Activated CD8-positive, alpha-beta memory T cell treated with anti-CD3 and anti-CD28 coated beads, Interleukin-2, amount 50 U/mL, for 24 hours (primary cell): ENCODE measurements around the gene IGFBP7.
"Not testable (repeated sequence)": the region's sequence is repeated elsewhere in the genome, so short reads cannot be mapped to it uniquely, and the experiment has no call there.

Experiments used
- DNase-seq: peaks from one replicate; pipeline ENCODE4 v3.0.0-alpha.2; 2020; ENCODE audit errors: extremely low read depth

Gene IGFBP7

GRCh38 chr4:57071326-57071725 is 38.9 kb downstream of the IGFBP7 start:
- DNase-seq: no peak

- no peak for DNase-seq
Measured at GRCh38 chr4:57070461-57070860, 39.7 kb downstream of the IGFBP7 start.

GRCh38 chr4:57068237-57068981 is 41.8 kb downstream of the IGFBP7 start:
- no peak for DNase-seq

DNA sequence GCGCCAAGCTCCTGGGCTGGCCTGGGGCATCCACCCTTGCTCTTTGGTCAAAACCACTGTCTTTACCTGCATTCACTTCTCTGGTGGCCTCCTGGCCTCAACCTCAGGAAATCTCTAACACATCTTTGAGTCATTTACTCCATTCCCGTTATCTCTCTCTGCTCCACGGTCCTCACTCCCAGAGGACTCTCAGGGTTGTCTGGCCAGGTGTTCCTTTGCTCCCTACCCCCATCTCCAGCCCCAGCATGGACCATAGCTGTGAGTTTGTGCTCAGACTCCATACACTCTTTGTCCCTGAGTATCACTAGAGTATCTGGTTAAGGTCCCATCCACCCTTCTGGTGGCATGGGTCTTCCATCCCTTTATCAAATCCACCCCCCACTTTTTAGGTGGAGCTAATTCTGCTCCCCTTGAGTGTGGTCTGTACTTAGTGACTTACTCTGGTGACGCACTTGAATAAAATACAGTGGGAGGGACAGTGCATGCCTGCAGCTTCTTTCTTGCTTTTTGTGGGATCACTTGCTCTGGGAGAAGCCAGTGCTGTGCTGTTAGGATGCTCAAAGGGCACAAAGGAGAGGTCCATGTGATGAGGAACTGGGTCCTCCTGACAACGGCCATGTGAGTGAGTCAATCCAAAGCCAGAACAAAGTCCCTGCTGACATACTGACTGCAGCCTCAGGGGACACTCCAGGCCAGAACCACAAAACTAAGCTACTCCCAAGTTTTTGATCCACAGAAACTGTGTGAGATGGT is 44.3 kb downstream of the IGFBP7 start:
- DNase-seq: no peak

DNA sequence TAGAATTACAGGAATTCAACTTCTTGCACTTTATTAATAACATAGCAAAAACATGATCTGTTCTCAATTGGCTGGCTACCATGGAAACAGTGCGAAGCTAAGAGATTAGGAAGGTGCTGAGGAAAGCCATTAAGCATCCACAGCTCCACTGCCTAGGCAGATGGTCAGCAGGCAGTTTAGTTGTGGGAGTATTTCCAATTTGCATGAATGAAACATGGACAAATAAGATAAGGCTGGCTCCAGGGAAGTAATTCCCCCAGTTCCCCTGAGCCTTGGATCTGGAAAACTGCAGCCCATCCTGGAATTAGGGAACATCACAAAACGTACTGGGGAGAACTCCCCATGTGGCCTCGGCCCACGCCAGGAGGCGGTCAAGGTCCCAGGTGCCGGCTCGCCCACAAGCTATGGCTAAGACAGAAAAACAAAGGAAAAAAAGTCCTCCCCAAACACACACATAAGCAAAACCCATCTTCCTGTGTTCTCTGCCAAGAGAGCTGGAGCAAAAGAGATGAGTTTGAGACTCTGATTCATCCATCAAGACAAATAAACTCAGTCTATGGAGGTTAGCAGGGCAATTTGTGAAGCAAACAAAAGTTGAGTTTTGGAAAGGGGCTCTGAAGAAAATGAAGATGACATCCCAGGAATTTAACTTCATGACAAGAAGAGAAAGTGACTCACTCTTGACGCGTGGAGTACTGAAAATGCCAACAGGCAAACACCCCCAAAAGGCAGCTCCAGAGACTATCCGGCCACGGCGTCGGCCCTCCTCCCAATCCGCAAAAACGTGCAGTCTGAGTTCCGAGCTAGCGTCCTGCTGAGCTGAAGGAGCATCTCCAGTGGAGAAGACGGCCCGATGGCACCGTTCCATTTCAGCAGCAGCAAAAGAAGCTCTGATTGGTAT is 45.1 kb downstream of the IGFBP7 start:
- no peak for DNase-seq

GRCh38 chr4:57064120-57064519 is 46.1 kb downstream of the IGFBP7 start:
- DNase-seq: no peak

- no peak for DNase-seq
Measured at GRCh38 chr4:57063518-57063917, 46.7 kb downstream of the IGFBP7 start.

GRCh38 chr4:57061395-57061794 is 48.8 kb downstream of the IGFBP7 start:
- no peak for DNase-seq

DNA sequence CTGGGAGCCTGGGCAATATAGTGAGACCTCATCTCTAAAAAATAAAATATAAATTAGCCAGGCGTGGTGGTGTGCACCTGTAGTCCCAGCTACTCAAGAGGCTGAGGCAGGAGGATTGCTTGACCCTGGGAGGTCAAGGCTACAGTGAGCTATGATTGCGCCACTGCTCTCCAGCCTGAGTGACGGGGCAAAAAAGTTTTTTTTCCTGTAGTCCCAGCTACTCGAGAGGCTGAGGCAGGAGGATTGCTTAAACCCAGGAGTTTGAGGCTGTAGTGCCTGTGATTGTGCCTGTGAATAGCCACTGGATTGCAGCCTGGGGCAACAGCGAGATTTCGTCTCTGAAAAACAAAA is 49.5 kb downstream of the IGFBP7 start:
- DNase-seq: not testable (repeated sequence)

DNA sequence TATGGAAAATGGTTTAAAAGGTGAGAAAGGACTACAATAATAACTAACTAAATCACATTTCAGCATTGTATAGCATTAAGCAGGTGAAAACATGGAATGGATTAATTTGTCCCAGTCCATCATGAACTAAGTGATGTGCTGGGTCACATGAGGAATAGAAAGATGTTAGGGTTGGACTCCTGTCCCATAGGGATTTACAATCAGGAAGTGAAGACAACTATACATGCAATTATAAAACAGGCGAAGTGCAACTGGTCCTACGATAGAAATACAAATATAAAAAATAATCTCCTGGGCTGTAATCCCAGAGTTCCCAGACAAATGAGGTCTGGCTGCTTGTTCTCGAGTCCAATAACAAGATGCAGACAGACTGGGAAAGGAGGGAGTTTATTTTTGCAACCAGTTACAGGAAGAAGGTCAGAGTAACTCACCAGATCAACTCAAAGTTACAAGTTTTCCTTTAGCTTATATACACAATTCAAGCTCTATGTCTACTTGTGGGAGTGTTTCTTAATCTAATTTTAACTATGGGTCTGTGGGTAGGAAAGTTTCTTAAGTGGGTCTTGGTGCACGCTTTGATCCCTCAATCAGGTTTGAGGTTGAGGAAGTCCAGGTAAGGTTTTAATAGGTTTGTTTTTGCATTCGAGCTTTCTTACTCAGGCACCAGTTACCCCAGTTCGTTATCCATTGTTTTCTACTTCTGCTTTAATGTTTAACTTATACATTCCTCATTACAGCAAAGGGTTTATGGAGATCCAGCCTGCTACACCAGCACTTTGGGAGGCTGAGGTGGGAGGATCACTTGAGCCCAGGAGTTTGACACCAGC is 50.1 kb downstream of the IGFBP7 start:
- no peak for DNase-seq

DNA sequence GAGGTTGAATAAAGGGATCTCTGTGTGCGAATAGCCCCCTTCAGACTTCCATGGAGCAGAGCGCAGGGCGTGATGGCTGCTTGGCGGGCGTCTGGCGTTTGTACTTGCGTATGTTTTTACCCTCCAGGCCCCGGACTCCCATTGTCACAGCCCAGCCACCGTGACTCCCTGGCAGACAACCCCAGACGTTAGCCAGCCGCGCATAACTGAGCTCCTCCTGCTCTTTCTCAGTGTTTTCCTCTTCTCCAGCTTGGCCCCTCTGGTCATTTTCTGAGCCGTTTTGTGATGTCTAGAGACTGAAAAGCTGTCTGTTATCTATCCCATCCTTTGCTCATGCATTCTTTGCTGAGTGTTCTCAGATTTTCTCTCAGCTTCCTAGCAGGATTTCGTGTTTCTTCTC is 54.3 kb downstream of the IGFBP7 start:
- no peak for DNase-seq

DNA sequence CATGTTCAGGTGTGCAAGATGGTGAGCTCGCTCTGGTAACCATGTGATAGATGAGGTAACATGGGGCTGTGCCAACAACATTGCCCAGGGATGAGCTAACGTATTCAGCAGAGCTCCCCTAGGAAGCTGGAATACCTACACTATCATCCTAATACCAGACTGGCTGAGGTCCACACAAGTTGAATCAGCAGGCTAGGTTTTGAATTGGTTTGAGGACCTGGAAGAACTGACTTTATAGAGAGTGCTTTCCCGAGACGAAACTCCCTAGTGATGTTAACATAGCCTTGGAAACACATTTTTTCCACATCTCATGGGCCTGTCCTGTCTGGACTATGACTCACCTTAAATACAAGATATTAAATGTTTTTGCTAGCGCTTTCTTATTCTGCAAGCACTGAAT is 56.7 kb downstream of the IGFBP7 start:
- DNase-seq: no peak

DNA sequence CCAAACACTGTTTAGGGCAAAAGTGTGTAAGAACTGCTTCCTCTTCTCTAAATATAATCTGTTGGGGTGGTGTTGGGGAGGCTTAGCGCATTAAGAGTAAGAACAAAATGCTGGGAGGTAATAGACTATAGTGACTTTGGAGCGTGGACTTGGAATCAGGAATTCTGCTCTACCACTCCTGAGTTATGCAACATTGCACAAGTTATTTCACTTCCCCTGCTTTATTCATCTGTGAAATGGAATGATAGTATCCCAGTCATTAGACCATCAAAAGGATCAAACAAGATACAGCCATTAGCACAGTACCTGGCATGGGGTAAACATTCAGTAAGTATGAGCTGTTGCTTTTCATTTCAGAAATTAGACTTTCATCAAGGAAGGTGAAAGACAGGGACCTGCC is 58.7 kb downstream of the IGFBP7 start:
- no peak for DNase-seq

DNA sequence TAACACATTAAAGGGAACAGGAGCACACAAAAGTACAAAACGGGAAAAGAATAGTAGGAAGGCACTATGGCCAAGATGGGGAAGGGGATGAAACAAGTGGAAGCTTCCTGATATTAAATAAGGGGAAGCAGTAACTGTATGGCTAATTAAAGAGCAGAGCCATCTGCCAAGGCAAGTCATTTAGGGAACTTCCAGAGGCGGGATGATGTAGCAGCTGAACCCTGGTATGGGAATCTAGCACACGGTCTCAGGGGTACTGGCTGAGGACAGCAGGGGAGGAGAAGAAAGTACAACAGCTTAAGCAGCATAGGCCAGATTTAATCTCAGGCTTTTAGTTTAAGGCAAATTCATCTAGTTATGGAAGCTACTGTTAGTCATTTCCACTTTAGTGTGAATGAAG is 59.1 kb downstream of the IGFBP7 start:
- no peak for DNase-seq

DNA sequence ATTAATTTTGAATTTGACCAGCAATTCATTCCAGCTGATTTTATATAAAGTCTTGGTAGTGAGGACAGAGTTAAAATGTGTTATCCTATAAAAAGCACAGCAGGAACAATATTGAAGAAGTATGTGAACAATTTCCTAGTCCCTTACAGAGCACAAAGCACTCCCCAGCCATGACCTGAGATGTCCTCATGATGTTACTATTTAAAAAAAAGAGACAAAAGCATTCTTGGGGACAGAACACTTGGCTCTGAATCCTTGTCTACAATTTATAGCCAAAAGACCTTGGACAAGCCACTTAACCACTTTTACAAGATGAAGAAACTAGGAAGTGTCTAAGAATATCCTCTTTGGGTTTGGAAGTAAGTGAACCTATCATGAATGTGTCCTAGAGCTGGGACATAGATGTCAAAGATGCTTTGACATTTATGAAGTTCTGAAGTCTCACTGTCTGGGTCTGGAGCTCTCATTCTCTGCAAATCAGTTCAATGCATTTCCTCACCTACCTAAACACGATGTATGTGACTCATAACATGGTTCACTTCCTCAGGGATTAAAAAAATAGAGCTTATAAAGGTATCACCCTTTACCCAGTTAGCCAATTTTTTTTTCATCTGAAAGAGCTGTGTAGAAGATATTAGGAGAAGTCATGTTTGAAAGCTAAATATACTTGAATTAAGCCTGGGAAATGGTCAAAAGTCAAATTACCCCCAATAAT is 61.4 kb downstream of the IGFBP7 start:
- DNase-seq: no peak

DNA sequence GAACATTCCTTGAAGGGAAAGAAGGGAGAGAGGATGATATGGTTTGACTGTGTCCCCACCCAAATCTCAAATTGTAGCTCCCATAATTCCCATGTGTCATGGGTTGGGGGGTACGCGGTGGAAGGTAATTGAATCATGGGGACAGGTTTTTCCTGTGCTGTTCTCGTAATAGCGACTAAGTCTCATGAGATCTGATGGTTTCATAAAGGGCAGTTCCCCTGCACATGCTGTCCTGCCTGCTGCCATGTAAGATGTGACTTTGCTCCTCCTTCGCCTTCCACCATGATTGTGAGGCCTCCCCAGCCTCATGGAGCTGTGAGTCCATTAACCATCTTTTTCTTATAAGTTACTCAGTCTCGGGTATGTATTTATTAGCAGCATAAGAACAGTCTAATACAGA is 63.1 kb downstream of the IGFBP7 start:
- not testable (repeated sequence) for DNase-seq

- DNase-seq: no peak
Measured at GRCh38 chr4:57044996-57045395, 65.2 kb downstream of the IGFBP7 start.

- DNase-seq: no peak
Measured at GRCh38 chr4:57044279-57044678, 65.9 kb downstream of the IGFBP7 start.

GRCh38 chr4:57043347-57044251 is 66.6 kb downstream of the IGFBP7 start:
- DNase-seq: no peak

- no peak for DNase-seq
Measured at GRCh38 chr4:57042711-57043169, 67.4 kb downstream of the IGFBP7 start.
